ENCODE data around the gene PPCDC.

DNA sequence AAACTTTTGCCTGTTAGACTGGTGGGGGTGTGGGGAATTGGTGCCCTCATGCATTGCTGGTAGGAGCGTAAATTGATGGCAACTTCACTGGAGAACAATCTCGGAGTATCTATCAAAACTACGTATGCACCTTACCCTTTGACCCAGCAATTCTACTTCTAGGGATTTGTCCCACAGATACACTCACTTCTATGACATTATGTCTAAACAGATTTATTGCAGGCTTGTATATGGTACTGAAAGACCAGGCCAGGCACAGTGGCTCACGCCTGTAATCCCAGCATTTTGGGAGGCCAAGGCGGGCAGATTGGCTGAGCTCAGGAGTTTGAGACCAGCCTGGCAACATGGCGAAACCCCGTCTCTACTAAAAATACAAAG is 30.3 kb downstream of the PPCDC start:
- TF ChIP-seq, protein P1, sequence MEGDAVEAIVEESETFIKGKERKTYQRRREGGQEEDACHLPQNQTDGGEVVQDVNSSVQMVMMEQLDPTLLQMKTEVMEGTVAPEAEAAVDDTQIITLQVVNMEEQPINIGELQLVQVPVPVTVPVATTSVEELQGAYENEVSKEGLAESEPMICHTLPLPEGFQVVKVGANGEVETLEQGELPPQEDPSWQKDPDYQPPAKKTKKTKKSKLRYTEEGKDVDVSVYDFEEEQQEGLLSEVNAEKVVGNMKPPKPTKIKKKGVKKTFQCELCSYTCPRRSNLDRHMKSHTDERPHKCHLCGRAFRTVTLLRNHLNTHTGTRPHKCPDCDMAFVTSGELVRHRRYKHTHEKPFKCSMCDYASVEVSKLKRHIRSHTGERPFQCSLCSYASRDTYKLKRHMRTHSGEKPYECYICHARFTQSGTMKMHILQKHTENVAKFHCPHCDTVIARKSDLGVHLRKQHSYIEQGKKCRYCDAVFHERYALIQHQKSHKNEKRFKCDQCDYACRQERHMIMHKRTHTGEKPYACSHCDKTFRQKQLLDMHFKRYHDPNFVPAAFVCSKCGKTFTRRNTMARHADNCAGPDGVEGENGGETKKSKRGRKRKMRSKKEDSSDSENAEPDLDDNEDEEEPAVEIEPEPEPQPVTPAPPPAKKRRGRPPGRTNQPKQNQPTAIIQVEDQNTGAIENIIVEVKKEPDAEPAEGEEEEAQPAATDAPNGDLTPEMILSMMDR (IDR thresholded peaks at IDR 0.05; ENCODE audit: low read length) = no peak
- no peak for TF ChIP-seq EZH2 (optimal IDR thresholded peaks at IDR 0.05; ENCODE audit: low read depth, low read length)
- TF ChIP-seq EZH2phosphoT487 (IDR thresholded peaks at IDR 0.05; ENCODE audit: low read length) = no peak

Data from MM.1S (cell line).